Liver (tissue), 9 donors: ENCODE data around the gene TMCO4. TPM values are rescaled to one million over a fixed set of nuclear protein-coding genes. Genes with fewer than 3 reads are reported as not detected.

Source experiments
- DNase-seq: peaks from one replicate; pipeline ENCODE4 v3.0.0-alpha.2; 2017; ENCODE audit warnings: low spot score
- H3K27ac ChIP-seq, 2 donors: one replicate each; pipeline ENCODE4 v1.7.0; 2013; ENCODE audit warnings: inconsistent platforms in 2 of 2, low read length in 2 of 2, control low read depth in 1 of 2, low read depth in 1 of 2, mild to moderate bottlenecking in 1 of 2
- H3K27me3 ChIP-seq, 4 donors: one replicate each; pipeline versions ENCODE4 v1.6.1 to v1.7.0; 2013; ENCODE audit warnings: low read length in 3 of 4, inconsistent platforms in 1 of 4, mild to moderate bottlenecking in 1 of 4, moderate library complexity in 1 of 4; ENCODE audit not compliant: control insufficient read depth in 4 of 4, insufficient read depth in 4 of 4
- H3K36me3 ChIP-seq, 4 donors: one replicate each; pipeline versions ENCODE4 v1.6.1 to v1.7.0; 2013; ENCODE audit warnings: low read length in 3 of 4, mild to moderate bottlenecking in 3 of 4, low read depth in 1 of 4, moderate library complexity in 1 of 4; ENCODE audit not compliant: control insufficient read depth in 4 of 4, insufficient read depth in 3 of 4
- H3K4me1 ChIP-seq, 4 donors: one replicate each; pipeline versions ENCODE4 v1.6.1 to v1.7.0; 2013; ENCODE audit warnings: low read length in 3 of 4, mild to moderate bottlenecking in 3 of 4, moderate library complexity in 1 of 4; ENCODE audit not compliant: control insufficient read depth in 4 of 4, insufficient read depth in 4 of 4
- H3K4me3 ChIP-seq, 3 donors: one replicate each; pipeline versions ENCODE4 v1.6.1 to v1.7.0; 2013; ENCODE audit warnings: low read length in 3 of 3, control low read depth in 1 of 3, low read depth in 1 of 3, mild to moderate bottlenecking in 1 of 3
- H3K9ac ChIP-seq, 2 donors: one replicate each; pipeline ENCODE4 v1.7.0; 2013; ENCODE audit warnings: low read length in 2 of 2, mild to moderate bottlenecking in 2 of 2, moderate library complexity in 2 of 2, control low read depth in 1 of 2, low read depth in 1 of 2
- H3K9me3 ChIP-seq, 4 donors: one replicate each; pipeline versions ENCODE4 v1.6.1 to v1.7.0; 2013; ENCODE audit warnings: low read length in 3 of 4; ENCODE audit not compliant: control insufficient read depth in 4 of 4
- CTCF ChIP-seq: fragments of 150-350 bp; IDR thresholded peaks from 2 replicates; pipeline ENCODE4 v1.5.1; 2017; ENCODE audit warnings: improper control_type of control experiment, low read depth, low read length; ENCODE audit not compliant: missing input control
- FOXA1 ChIP-seq: IDR thresholded peaks from 2 replicates; pipeline ENCODE4 v1.6.1; 2016; ENCODE audit warnings: antibody characterized with exemption
- FOXA2 ChIP-seq: IDR thresholded peaks from 2 replicates; pipeline ENCODE4 v1.6.1; 2016; ENCODE audit warnings: antibody characterized with exemption
- GABPA ChIP-seq, 2 donors: IDR thresholded peaks in 1 of 2; conservative IDR thresholded peaks in 1 of 2; 2 replicates each; pipeline ENCODE4 v1.6.1; 2016; ENCODE audit warnings: antibody characterized with exemption in 2 of 2, mild to moderate bottlenecking in 1 of 2, moderate library complexity in 1 of 2
- JUND ChIP-seq, 2 donors: IDR thresholded peaks; 2 replicates each; pipeline ENCODE4 v1.6.1; 2016; ENCODE audit warnings: antibody characterized with exemption in 2 of 2
- MAX ChIP-seq: IDR thresholded peaks from 2 replicates; pipeline ENCODE4 v1.6.1; 2016; ENCODE audit warnings: antibody characterized with exemption
- NR2F2 ChIP-seq: IDR thresholded peaks from 2 replicates; pipeline ENCODE4 v1.6.1; 2016; ENCODE audit warnings: antibody characterized with exemption
- RAD21 ChIP-seq, 2 donors: IDR thresholded peaks; 2 replicates each; pipeline ENCODE4 v1.6.1; 2016; ENCODE audit warnings: antibody characterized with exemption in 2 of 2, mild to moderate bottlenecking in 2 of 2
- RXRA ChIP-seq, 2 donors: IDR thresholded peaks; 2 replicates each; pipeline ENCODE4 v1.6.1; 2017 to 2018; ENCODE audit warnings: antibody characterized with exemption in 2 of 2, mild to moderate bottlenecking in 1 of 2
- TAF1 ChIP-seq: conservative IDR thresholded peaks from 2 replicates; pipeline ENCODE4 v1.6.1; 2016; ENCODE audit warnings: antibody characterized with exemption, mild to moderate bottlenecking
- YY1 ChIP-seq: IDR thresholded peaks from 2 replicates; pipeline ENCODE4 v1.6.1; 2016; ENCODE audit warnings: antibody characterized with exemption, mild to moderate bottlenecking
- WGBS: extraction: QIAGEN DNeasy Blood & Tissue Kit; methylation state at CpG from one replicate; pipeline ENCODE4 v1.1.7; 2013; 5-methylcytosine and 5-hydroxymethylcytosine counted together
- polyA plus RNA-seq, 2 donors: library from polyadenylated mRNA; stranded (reverse) in 1 of 2; unstranded in 1 of 2; fragments of 200-250 nt in 1 of 2; fragments of >200 nt in 1 of 2; fragmentation: Nextera tagmentation in 1 of 2; extraction: Ambion mirVana in 1 of 2; gene quantifications; one replicate each; pipeline versions ENCODE4 v1.2.1 to v1.2.3, GENCODE V29; 2013 to 2015
- total RNA-seq, 2 donors: library from RNA; depleted of rRNA; stranded (reverse); fragments of >200 nt; gene quantifications; one replicate each; pipeline ENCODE4 v1.2.3, GENCODE V29; 2014
- TF ChIP-seq, protein P1 (sequence below): IDR thresholded peaks from 2 replicates; pipeline ENCODE4 v1.6.1; 2016; ENCODE audit warnings: antibody characterized with exemption, mild to moderate bottlenecking
- TF ChIP-seq, protein P2 (sequence below): IDR thresholded peaks from 2 replicates; pipeline ENCODE4 v1.6.1; 2016; ENCODE audit warnings: antibody characterized with exemption
- donor health status: healthy.
- donor health status: healthy.
- donor health status: healthy.
- donor health status: healthy.
- donor health status: healthy.

Gene TMCO4
- total and polyA plus RNA-seq, 4 donors = 4.0 to 9.5 (median 6.0) TPM

DNA sequence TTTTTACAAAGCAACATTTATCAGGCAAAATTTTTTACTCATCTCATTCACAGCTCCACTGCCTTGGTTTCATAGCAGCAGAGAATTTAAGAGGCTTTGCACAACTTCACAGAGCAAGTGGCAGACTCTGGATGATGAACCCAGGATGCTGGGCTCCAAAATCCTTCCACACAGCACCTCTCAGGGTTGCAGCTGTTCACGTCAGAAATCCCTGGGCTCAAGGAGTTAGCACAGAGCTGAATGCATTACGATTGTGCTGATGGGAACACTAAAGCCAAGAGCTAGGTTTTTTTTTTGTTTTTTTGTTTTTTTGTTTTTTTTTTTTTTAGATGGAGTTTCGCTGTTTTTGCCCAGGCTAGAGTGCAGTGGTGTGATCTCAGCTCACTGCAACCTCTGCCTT is 137.4 kb downstream of the TMCO4 start:
- H3K9me3 ChIP-seq = no peaks in the 10 kb centered on the region
- DNase-seq = no peak
- 66% methylated on average over 3 of the region's 3 CpGs for WGBS
- H3K27me3 ChIP-seq = peaks cover 0 to 7% (median 3%) of the 10 kb centered on the region in 4 donors
- no peak overlapping the region for H3K4me3 ChIP-seq
- no peak for TF ChIP-seq RXRA (IDR thresholded peaks at IDR 0.05)
- TF ChIP-seq RAD21 (IDR thresholded peaks at IDR 0.05) = no peak
- TF ChIP-seq CTCF = no peak
- H3K9ac ChIP-seq = no peak overlapping the region
- peaks cover 0 to 6% (median 4%) of the 10 kb centered on the region in 4 donors for H3K4me1 ChIP-seq
- H3K27ac ChIP-seq = no peak overlapping the region
- no peaks in the 10 kb centered on the region for H3K36me3 ChIP-seq

DNA sequence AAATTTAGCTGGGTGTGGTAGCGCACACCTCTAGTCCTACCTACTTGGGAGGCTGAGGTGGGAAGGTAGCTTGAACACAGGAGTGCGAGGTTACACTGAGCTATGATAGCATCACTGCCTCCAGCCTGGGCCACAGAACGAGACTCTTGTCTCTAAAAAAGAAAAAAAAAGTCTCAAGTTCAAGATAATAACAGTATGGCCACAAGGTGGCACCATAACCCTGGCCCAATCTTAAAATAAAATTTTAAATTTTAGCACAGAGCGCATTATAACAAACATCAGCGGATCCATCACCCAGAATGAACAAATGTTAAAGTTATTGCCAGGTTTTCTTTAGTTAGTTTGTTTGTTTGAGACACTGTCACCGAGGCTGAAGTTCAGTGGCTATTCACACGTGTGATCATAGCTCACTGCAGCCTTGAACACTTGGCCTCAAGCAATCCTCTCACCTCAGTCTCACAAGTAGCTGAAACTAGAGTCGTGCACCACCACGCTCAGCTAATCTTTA is 137.9 kb downstream of the TMCO4 start:
- TF ChIP-seq, protein P1, sequence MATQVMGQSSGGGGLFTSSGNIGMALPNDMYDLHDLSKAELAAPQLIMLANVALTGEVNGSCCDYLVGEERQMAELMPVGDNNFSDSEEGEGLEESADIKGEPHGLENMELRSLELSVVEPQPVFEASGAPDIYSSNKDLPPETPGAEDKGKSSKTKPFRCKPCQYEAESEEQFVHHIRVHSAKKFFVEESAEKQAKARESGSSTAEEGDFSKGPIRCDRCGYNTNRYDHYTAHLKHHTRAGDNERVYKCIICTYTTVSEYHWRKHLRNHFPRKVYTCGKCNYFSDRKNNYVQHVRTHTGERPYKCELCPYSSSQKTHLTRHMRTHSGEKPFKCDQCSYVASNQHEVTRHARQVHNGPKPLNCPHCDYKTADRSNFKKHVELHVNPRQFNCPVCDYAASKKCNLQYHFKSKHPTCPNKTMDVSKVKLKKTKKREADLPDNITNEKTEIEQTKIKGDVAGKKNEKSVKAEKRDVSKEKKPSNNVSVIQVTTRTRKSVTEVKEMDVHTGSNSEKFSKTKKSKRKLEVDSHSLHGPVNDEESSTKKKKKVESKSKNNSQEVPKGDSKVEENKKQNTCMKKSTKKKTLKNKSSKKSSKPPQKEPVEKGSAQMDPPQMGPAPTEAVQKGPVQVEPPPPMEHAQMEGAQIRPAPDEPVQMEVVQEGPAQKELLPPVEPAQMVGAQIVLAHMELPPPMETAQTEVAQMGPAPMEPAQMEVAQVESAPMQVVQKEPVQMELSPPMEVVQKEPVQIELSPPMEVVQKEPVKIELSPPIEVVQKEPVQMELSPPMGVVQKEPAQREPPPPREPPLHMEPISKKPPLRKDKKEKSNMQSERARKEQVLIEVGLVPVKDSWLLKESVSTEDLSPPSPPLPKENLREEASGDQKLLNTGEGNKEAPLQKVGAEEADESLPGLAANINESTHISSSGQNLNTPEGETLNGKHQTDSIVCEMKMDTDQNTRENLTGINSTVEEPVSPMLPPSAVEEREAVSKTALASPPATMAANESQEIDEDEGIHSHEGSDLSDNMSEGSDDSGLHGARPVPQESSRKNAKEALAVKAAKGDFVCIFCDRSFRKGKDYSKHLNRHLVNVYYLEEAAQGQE = no peak
- peak; percentile 50 for TF ChIP-seq CTCF
- TF ChIP-seq JUND (IDR thresholded peaks at IDR 0.05) = no peak
- no peak for TF ChIP-seq RXRA (IDR thresholded peaks at IDR 0.05)
- TF ChIP-seq FOXA2 = no peak
- TF ChIP-seq NR2F2 = no peak
- TF ChIP-seq, protein P2, sequence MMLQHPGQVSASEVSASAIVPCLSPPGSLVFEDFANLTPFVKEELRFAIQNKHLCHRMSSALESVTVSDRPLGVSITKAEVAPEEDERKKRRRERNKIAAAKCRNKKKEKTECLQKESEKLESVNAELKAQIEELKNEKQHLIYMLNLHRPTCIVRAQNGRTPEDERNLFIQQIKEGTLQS = no peak
- peak; percentile 73 to 78 for TF ChIP-seq RAD21 (IDR thresholded peaks at IDR 0.05)
- no peak for TF ChIP-seq GABPA (IDR thresholded peaks at IDR 0.05 in 1 of 2, conservative IDR thresholded peaks at IDR 0.05 in 1 of 2)
- TF ChIP-seq YY1 = no peak
- TF ChIP-seq FOXA1 = no peak
- TF ChIP-seq TAF1 = no peak
- no peak for TF ChIP-seq MAX
- Histone ChIP-seq H3K9ac (no peak overlapping the region), H3K4me3 (no peak overlapping the region), H3K4me1 (peaks cover 0 to 6% (median 4%) of the 10 kb centered on the region in 4 donors), H3K36me3 (no peaks in the 10 kb centered on the region), H3K27me3 (peaks cover 0 to 7% (median 3%) of the 10 kb centered on the region in 4 donors), H3K27ac (no peak overlapping the region), H3K9me3 (no peaks in the 10 kb centered on the region)
- no peak for DNase-seq
- WGBS = 11% methylated on average over 9 of the region's 9 CpGs
